IPS-NIHi11 (cell line): Measurements from ENCODE around the gene CIRBP.
"Not testable (repeated sequence)": the region's sequence is repeated elsewhere in the genome, so short reads cannot be mapped to it uniquely, and the experiment has no call there.

Source experiments
- DNase-seq: peaks from one replicate; pipeline ENCODE4 v3.0.0; 2012; ENCODE audit warnings: mixed read lengths, low spot score

Gene CIRBP

GRCh38 chr19:1309977-1310852, 41.1 kb downstream of the CIRBP start:
- DNase-seq = no peak

- no peak for DNase-seq
Measured at GRCh38 chr19:1310853-1311180, 41.7 kb downstream of the CIRBP start.

GRCh38 chr19:1311543-1312091, 42.5 kb downstream of the CIRBP start:
- no peak for DNase-seq

- peak; percentile 77 for DNase-seq
Measured at GRCh38 chr19:1312767-1313694, 43.9 kb downstream of the CIRBP start.

GRCh38 chr19:1313695-1314613, 44.8 kb downstream of the CIRBP start:
- DNase-seq = no peak

GRCh38 chr19:1315470-1316166, 46.5 kb downstream of the CIRBP start:
- peak; percentile 92 for DNase-seq

- DNase-seq = no peak
Measured at GRCh38 chr19:1316466-1316865, 47.3 kb downstream of the CIRBP start.

- DNase-seq = no peak
Measured at GRCh38 chr19:1317274-1318003, 48.3 kb downstream of the CIRBP start.

GRCh38 chr19:1318678-1319471, 49.7 kb downstream of the CIRBP start:
- DNase-seq = no peak

- not testable (repeated sequence) for DNase-seq
Measured at GRCh38 chr19:1320282-1320650, 51.1 kb downstream of the CIRBP start.

- no peak for DNase-seq
Measured at GRCh38 chr19:1321539-1321938, 52.4 kb downstream of the CIRBP start.

GRCh38 chr19:1322198-1322981, 53.3 kb downstream of the CIRBP start:
- DNase-seq = no peak

- DNase-seq = no peak
Measured at GRCh38 chr19:1324249-1324805, 55.2 kb downstream of the CIRBP start.
